GM18508 (cell line): Measurements from ENCODE around the gene GLI3.

Experiments used
- ATAC-seq: cut with Tn5 transposase; IDR thresholded peaks from one replicate; pipeline ENCODE4 v1.9.1; 2021; ENCODE audit warnings: moderate number of reproducible peaks; ENCODE audit not compliant: insufficient read depth, unreplicated experiment

GLI3 gene

GRCh38 chr7:42091461-42092291 is 145.3 kb downstream of the GLI3 start:
- no peak for ATAC-seq

GRCh38 chr7:42090806-42091205 is 146.2 kb downstream of the GLI3 start:
- ATAC-seq: no peak

- ATAC-seq: no peak
These were observed 147.0 kb downstream of the GLI3 start for GRCh38 chr7:42090056-42090455.

- no peak for ATAC-seq
These were observed 149.4 kb downstream of the GLI3 start for GRCh38 chr7:42087616-42088015.

- no peak for ATAC-seq
These were observed 151.5 kb downstream of the GLI3 start for GRCh38 chr7:42085531-42085930.

GRCh38 chr7:42084263-42084662 is 152.7 kb downstream of the GLI3 start:
- no peak for ATAC-seq

GRCh38 chr7:42083284-42083683 is 153.7 kb downstream of the GLI3 start:
- no peak for ATAC-seq

- no peak for ATAC-seq
These were observed 154.9 kb downstream of the GLI3 start for GRCh38 chr7:42082144-42082543.

- no peak for ATAC-seq
These were observed 155.3 kb downstream of the GLI3 start for GRCh38 chr7:42081671-42082070.

GRCh38 chr7:42080841-42081586 is 156.0 kb downstream of the GLI3 start:
- no peak for ATAC-seq

GRCh38 chr7:42077271-42078135 is 159.5 kb downstream of the GLI3 start:
- no peak for ATAC-seq

- ATAC-seq: no peak
These were observed 160.1 kb downstream of the GLI3 start for GRCh38 chr7:42076870-42077269.

GRCh38 chr7:42075418-42075817 is 161.6 kb downstream of the GLI3 start:
- no peak for ATAC-seq

GRCh38 chr7:42074076-42074475 is 162.9 kb downstream of the GLI3 start:
- ATAC-seq: no peak

- no peak for ATAC-seq
These were observed 165.4 kb downstream of the GLI3 start for GRCh38 chr7:42071372-42072261.

- ATAC-seq: no peak
These were observed 166.9 kb downstream of the GLI3 start for GRCh38 chr7:42070068-42070467.

GRCh38 chr7:42069590-42069989 is 167.4 kb downstream of the GLI3 start:
- ATAC-seq: no peak

- no peak for ATAC-seq
These were observed 168.3 kb downstream of the GLI3 start for GRCh38 chr7:42068554-42069280.

- no peak for ATAC-seq
These were observed 171.1 kb downstream of the GLI3 start for GRCh38 chr7:42065942-42066341.
